ENCODE results near the gene SMAD4.

- TF ChIP-seq CTCF (IDR thresholded peaks at IDR 0.05; ENCODE audit: poor library complexity) (no peak), EZH2 (IDR thresholded peaks at IDR 0.05; ENCODE audit: borderline replicate concordance) (no peak)
Observed at GRCh38 chr18:51006948-51007789, 22.8 kb upstream of the SMAD4 start.

All from hepatocyte (in vitro differentiated cells).